DMS53 treated with DMSO at 0.1 percent for 48 hours (cell line): ENCODE measurements around the gene MRTFA.
"Not testable (repeated sequence)": the region's sequence is repeated elsewhere in the genome, so short reads cannot be mapped to it uniquely, and the experiment has no call there.

Experiments used
- DNase-seq: peaks from one replicate; lab custom pipeline; 2025; ENCODE audit not compliant: unreplicated experiment; lab: John Stamatoyannopoulos, UW

Gene MRTFA

DNA sequence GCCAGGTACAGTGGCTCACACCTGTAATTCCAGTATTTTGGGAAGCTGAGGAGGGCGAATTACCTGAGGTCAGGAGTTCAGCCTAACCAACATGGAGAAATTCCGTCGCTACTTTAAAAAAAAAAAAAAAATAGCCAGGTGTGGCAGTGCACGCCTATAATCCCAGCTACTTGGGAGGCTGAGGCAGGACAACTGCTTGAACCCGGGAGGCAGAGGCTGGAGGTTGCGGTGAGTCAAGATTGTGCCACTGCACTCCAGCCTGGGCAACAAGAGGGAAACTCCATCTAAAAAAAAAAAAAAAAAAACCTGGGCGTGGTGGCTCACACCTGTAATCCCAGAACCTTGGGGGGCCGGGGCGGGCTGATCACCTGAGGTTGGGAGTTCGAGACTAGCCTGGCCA is 37.8 kb downstream of the MRTFA start:
- DNase-seq: not testable (repeated sequence)

DNA sequence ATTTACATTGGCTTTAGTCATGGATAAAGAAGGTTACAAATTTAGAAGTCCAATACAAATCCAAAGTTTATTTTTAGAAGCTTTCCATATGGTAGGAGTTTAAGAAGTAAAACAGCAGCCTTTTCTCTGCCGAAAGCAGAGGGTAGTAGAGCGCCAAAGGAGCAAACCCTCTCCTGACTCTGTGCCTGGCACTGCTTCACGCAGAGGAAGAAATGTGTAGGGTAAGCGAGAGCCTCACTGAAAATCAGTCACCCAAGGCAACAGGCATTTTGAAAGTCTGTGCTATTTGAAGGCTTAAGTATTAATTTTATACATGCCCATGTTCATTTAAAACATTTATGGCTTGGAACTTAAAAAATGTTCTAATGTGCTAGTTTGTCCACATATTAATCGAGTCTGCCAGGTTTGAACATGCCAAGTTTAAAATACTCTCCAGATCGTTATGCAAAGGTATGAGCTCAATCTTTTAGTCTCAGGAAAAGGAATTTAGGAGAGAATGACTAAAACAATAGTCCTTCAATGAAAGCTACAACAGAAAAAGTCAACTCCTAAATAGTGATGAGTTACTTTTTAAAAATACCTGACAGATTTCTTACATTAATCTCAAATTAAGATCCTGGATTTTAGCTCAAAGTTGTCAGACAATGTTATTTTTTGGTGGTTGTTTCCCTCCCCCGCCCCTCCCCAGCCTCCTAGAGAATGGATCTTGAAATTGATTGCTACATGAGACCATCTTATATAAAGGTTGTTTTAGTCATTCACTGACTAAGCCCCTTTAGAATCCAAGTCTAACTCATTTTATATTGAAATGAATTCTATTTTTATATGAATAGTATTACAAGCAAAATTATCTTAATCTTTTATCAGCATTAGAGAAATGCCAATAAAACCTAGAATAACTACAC is 38.7 kb downstream of the MRTFA start:
- DNase-seq: no peak

- no peak for DNase-seq
These were observed 40.9 kb downstream of the MRTFA start for GRCh38 chr22:40595497-40596234.

DNA sequence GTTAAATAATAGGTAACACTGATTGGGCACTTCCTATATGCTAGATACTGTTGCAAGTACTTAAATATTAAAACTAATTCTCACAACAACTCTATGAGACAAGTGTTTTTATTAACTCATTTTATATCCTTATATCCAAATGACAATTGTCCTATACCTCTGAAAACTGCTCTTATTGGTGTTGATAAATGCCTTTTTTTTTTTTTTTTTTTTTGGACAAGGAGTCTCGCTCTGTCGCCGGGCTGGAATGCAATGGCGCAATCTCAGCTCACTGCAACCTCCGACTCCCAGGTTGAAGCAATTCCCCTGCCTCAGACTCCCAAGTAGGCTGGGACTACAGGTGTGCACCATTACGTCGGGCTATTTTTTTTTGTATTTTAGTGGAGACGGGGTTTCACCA is 41.6 kb downstream of the MRTFA start:
- no peak for DNase-seq

DNA sequence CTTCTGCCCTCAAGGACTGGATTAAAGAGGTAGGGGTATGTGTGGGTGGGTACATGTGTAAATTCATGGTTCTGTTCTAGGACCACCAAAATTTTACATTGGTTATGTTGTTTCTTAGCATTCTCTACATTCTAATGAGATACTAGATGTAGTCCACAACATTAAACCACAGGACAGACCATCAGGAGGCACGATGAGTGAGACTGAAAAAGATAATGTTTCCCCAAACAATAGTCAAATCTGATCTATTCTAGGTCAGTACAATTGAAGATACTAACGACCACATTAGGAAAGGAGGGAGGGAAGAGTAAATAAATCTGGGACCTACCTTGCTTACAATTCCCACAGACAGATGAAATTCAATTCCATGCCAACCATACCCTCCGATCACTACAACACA is 42.2 kb downstream of the MRTFA start:
- no peak for DNase-seq

GRCh38 chr22:40593460-40594273 is 42.9 kb downstream of the MRTFA start:
- no peak for DNase-seq

DNA sequence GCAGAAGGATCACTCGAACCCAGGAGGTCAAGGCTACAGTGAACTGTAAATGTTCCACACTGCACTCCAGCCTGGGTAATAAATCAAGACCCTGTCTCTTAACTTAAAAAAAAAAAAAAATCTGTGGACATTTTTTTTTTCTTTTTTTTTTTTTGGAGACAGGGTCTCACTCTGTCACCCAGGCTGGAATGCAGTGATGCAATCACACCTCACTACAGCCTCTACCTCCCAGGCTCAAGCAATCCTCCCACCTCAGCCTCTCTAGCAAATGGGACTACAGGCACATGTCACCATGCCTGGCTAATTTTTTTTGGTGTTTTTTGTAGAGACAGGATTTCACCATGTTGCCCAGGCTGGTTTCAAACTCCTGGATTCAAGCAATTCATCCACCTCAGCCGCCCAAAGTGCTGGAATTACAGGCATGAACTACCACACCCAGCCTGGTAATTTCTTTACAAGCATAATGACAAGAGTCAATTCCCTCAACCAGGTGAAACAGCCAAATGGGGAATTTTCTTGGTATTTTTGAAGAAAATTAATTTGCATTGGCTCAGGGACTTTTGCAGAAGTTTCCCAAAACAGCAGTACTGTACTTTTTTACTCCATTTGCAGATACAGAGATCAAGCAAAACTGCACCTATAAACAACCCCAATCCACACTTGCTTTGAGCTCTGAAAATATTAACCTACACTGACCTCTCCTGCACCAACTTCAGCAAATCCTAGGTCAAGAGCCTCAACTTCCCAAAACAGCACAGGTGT is 44.0 kb downstream of the MRTFA start:
- DNase-seq: no peak

GRCh38 chr22:40588726-40589125 is 47.8 kb downstream of the MRTFA start:
- DNase-seq: no peak

GRCh38 chr22:40586781-40587180 is 49.7 kb downstream of the MRTFA start:
- DNase-seq: no peak

DNA sequence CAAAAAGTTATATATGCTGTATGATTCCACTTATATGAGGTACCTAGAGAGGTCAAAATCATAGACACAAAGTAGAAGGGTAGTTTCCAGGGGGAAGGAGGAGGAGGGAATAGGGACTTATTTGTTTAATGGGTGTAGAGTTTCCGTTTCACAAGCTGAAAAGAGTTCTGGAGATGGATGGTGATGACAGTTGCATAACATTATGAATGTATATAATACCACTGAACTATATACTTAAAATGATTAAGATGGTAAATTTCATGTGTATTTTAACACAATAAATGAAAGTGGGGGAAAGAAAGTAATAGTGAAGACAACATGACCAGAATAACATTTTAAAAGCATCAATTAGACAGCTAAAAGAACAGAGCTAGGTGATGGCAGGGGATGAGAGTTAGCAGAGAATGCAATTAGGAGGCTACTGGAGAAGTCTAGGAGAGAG is 51.2 kb downstream of the MRTFA start:
- DNase-seq: no peak

GRCh38 chr22:40584766-40585165 is 51.8 kb downstream of the MRTFA start:
- DNase-seq: not testable (repeated sequence)

GRCh38 chr22:40583053-40583741 is 53.3 kb downstream of the MRTFA start:
- no peak for DNase-seq

GRCh38 chr22:40582063-40582462 is 54.5 kb downstream of the MRTFA start:
- no peak for DNase-seq

DNA sequence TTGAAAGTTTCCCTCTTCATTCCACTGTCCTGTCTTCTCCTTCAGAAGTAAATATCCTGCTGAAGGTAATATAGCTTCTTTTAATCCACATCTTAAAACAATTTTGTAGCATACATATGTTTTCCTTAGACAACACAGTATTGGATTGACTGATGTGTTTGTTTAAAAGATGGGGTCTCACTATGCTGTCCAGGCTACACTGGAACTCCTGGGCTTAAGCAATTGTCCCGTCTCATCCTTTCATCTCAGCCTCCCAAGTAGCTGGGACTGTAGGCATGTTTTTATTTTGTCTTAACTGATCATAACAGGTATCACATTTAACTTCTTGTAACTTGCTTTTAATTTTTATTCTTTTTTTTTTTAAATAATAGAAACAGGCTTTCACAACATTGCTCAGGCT is 55.9 kb downstream of the MRTFA start:
- DNase-seq: no peak

DNA sequence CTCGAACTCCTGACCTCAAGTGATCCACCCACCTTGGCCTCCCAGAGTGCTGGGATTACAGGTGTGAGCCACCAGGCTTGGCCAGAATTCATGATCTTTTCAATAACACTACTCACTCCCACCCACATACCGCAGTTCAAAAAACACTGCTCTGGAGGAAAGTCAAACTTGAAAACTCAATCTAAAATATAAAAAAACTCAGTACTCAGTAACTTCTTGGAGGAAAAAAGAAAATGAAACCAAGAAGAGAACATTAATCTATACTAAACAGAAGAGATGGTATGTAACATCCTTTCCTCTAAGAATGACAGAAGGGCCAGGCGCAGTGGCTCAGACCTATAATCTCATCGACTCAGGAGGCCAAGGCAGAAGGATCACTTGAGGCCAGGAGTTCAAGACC is 58.3 kb downstream of the MRTFA start:
- no peak for DNase-seq

DNA sequence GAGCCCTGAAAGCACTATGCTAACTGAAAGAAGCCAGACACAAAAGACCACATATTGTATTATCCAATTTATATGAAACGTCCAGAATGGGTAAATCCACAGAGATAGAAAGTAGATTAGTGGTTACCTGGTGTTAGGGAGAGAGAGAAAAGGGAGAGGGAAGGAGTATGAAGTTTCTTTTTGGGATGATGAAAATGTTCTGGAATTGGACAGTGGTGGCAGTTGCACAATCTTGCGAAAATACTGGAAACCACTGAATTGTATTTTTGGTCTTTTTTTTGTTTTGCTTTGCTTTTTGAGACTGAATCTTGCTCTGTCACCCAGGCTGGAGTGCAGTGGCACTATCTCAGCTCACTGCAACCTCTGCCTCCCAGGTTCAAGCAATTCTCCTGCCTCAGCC is 63.5 kb downstream of the MRTFA start:
- DNase-seq: no peak

- no peak for DNase-seq
These were observed 64.6 kb downstream of the MRTFA start for GRCh38 chr22:40571887-40572286.

GRCh38 chr22:40567626-40568328 is 68.7 kb downstream of the MRTFA start:
- DNase-seq: no peak

GRCh38 chr22:40567106-40567505 is 69.4 kb downstream of the MRTFA start:
- no peak for DNase-seq
